Stimulated activated CD4-positive, alpha-beta T cell treated with anti-CD3 and anti-CD28 coated beads, Interleukin-15, amount 100 ng/mL, for 24 hours (primary cell): ENCODE measurements around the gene GPRC5B.

Source experiments
- DNase-seq: peaks from one replicate; pipeline ENCODE4 v3.0.0-alpha.2; 2020

GPRC5B gene

GRCh38 chr16:19868421-19868820 lies 16.2 kb downstream of the GPRC5B start:
- DNase-seq: no peak

- no peak for DNase-seq
Observed at GRCh38 chr16:19864566-19864965, 20.1 kb downstream of the GPRC5B start.

GRCh38 chr16:19863990-19864389 lies 20.7 kb downstream of the GPRC5B start:
- DNase-seq: no peak

- DNase-seq: no peak
Observed at GRCh38 chr16:19861811-19862327, 22.8 kb downstream of the GPRC5B start.

- no peak for DNase-seq
Observed at GRCh38 chr16:19861133-19861532, 23.5 kb downstream of the GPRC5B start.

GRCh38 chr16:19860166-19861041 lies 24.2 kb downstream of the GPRC5B start:
- no peak for DNase-seq

GRCh38 chr16:19859603-19860002 lies 25.0 kb downstream of the GPRC5B start:
- DNase-seq: no peak

- DNase-seq: no peak
Observed at GRCh38 chr16:19859166-19859565, 25.5 kb downstream of the GPRC5B start.

- no peak for DNase-seq
Observed at GRCh38 chr16:19858340-19859018, 26.2 kb downstream of the GPRC5B start.

GRCh38 chr16:19857593-19858339 lies 26.9 kb downstream of the GPRC5B start:
- DNase-seq: no peak

GRCh38 chr16:19856120-19856519 lies 28.5 kb downstream of the GPRC5B start:
- DNase-seq: no peak

- DNase-seq: no peak
Observed at GRCh38 chr16:19854543-19854876, 30.1 kb downstream of the GPRC5B start.

- no peak for DNase-seq
Observed at GRCh38 chr16:19853742-19854542, 30.7 kb downstream of the GPRC5B start.

GRCh38 chr16:19853132-19853741 lies 31.4 kb downstream of the GPRC5B start:
- no peak for DNase-seq

GRCh38 chr16:19851476-19851875 lies 33.2 kb downstream of the GPRC5B start:
- DNase-seq: no peak

- DNase-seq: no peak
Observed at GRCh38 chr16:19850131-19850817, 34.4 kb downstream of the GPRC5B start.

- DNase-seq: no peak
Observed at GRCh38 chr16:19848756-19849155, 35.9 kb downstream of the GPRC5B start.

GRCh38 chr16:19846436-19846835 lies 38.2 kb downstream of the GPRC5B start:
- no peak for DNase-seq

- no peak for DNase-seq
Observed at GRCh38 chr16:19844945-19845641, 39.6 kb downstream of the GPRC5B start.

- no peak for DNase-seq
Observed at GRCh38 chr16:19843371-19843770, 41.3 kb downstream of the GPRC5B start.
